NCI-H345 (cell line): ENCODE results near the gene THADA.

Experiments
- DNase-seq: peaks from one replicate; lab custom pipeline; 2025; lab: John Stamatoyannopoulos, UW

Gene THADA

GRCh38 chr2:43224131-43224570 is 371.7 kb downstream of the THADA start:
- DNase-seq: no peak

- no peak for DNase-seq
Measured at GRCh38 chr2:43223521-43224001, 372.3 kb downstream of the THADA start.

- DNase-seq: no peak
Measured at GRCh38 chr2:43222475-43223309, 373.1 kb downstream of the THADA start.

- DNase-seq: peak; percentile 8
Measured at GRCh38 chr2:43221763-43222474, 373.9 kb downstream of the THADA start.

GRCh38 chr2:43221124-43221762 is 374.6 kb downstream of the THADA start:
- DNase-seq: no peak

GRCh38 chr2:43220760-43221123 is 375.1 kb downstream of the THADA start:
- DNase-seq: no peak

- no peak for DNase-seq
Measured at GRCh38 chr2:43220229-43220751, 375.5 kb downstream of the THADA start.

GRCh38 chr2:43219383-43220228 is 376.2 kb downstream of the THADA start:
- DNase-seq: no peak

- DNase-seq: no peak
Measured at GRCh38 chr2:43218702-43219382, 377.0 kb downstream of the THADA start.

- no peak for DNase-seq
Measured at GRCh38 chr2:43218155-43218701, 377.6 kb downstream of the THADA start.

GRCh38 chr2:43217228-43218154 is 378.3 kb downstream of the THADA start:
- no peak for DNase-seq

- no peak for DNase-seq
Measured at GRCh38 chr2:43216629-43217028, 379.2 kb downstream of the THADA start.

- no peak for DNase-seq
Measured at GRCh38 chr2:43215673-43216255, 380.1 kb downstream of the THADA start.

- no peak for DNase-seq
Measured at GRCh38 chr2:43214253-43214652, 381.6 kb downstream of the THADA start.

GRCh38 chr2:43212931-43213330 is 382.9 kb downstream of the THADA start:
- no peak for DNase-seq

- DNase-seq: no peak
Measured at GRCh38 chr2:43212216-43212835, 383.5 kb downstream of the THADA start.

GRCh38 chr2:43210467-43211303 is 385.2 kb downstream of the THADA start:
- no peak for DNase-seq

- DNase-seq: no peak
Measured at GRCh38 chr2:43210125-43210466, 385.7 kb downstream of the THADA start.
